ENCODE measurements around the gene COL13A1.
A peak's percentile ranks its signal among the peaks of the same experiment; 100 is the strongest.

COL13A1 gene

DNA sequence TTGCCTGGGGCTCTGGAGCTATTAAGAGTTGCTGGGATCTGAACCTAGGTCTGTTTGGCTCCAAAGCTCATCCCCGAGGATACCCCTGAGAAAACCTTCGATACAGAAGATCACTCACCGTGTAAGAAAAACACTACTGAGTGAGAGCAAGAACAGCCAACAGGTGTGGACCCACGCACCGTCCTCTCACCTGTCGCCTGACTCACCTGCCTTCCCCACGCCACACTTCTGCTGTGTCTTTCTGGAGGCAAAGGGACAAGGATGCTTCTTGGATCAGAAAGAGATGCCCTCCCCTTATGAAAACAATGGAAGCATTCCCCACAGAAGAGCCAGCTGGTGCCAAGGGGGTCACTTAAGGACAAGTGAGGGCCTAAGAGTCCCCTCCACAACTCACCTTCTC is 46.7 kb downstream of the COL13A1 start:
- no peak for DNase-seq

- DNase-seq: no peak
Measured at GRCh38 chr10:69849825-69850224, 48.1 kb downstream of the COL13A1 start.

DNA sequence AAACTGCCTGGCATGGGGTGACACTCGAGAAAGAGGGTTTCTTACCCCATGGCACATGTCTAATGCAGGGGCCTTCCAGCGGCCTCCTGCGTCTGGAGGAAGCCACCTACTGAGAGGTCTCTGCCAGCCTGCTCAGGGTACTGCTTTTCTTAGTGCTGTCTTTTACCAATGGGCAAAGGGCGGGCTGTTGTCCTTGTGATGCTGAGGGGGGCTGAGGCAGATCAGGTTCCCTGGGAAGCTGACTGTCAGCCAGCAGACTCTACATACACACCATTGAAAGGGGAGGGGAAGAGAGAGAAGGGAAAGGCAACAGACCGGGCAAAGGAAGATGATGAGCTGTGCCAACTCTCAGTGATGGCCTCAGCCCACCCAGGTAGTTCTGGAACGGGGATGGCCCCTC is 48.7 kb downstream of the COL13A1 start:
- DNase-seq: no peak

- DNase-seq: no peak
Measured at GRCh38 chr10:69851306-69851705, 49.6 kb downstream of the COL13A1 start.

GRCh38 chr10:69853064-69853463 is 51.4 kb downstream of the COL13A1 start:
- DNase-seq: no peak

GRCh38 chr10:69854511-69855345 is 53.0 kb downstream of the COL13A1 start:
- DNase-seq: no peak

DNA sequence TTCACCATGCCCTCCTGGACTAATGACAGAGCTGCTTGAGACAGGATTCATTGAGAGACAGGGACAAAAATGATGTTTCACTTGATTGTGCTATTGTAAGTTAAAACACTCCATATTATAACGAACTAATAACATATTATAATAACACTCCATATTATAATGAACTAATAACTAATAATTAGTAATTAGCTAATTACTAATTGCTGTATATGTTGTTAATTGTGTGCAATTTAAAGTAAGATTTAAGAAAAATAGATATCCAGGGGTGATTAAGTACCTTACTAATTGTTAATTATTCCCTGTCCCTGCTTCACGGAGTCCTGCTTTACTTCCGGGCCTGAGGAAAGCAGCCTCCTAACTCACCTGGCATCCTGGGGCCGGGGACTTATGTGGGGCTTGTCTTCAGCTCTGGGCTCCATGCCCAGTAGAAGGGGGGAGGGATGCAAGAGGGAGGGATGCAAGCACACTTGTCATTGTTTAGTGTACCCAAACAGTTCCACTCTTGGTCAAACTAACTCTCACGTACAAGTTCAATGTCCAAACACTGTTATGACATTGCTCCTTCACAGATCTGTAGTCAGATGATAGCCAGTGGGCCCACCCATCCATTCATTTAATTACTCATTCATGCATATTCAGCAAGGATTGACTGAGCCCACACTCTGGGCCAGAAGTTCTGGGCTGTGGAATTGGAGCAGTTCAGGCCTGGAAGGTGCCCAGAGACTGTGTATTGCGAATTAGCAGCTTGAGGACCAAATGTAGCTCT is 53.8 kb downstream of the COL13A1 start:
- no peak for DNase-seq

GRCh38 chr10:69856601-69857166 is 55.0 kb downstream of the COL13A1 start:
- no peak for DNase-seq

GRCh38 chr10:69858201-69858600 is 56.5 kb downstream of the COL13A1 start:
- no peak for DNase-seq

GRCh38 chr10:69860271-69860670 is 58.6 kb downstream of the COL13A1 start:
- DNase-seq: no peak

GRCh38 chr10:69861251-69862240 is 59.8 kb downstream of the COL13A1 start:
- peak; percentile 26 for DNase-seq

GRCh38 chr10:69862882-69863530 is 61.3 kb downstream of the COL13A1 start:
- no peak for DNase-seq

DNA sequence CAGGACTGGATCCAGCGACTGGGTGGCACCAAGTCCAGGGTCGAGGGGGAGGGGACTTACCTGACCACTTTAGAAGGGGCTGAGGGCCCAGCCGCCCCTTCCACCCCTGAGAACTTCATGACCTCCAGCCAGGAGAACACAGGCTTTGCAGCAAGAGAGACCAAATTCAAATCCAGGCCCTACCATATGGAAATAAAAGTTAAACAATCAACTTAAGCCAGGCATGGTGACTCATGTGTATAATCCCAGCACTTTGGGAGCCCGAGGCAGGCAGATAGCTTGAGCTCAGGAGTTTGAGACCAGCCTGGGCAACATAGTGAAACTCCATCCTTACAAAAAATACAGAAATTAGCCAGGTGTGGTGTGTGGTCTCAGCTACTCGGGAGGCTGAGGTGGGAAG is 61.9 kb downstream of the COL13A1 start:
- DNase-seq: no peak

DNA sequence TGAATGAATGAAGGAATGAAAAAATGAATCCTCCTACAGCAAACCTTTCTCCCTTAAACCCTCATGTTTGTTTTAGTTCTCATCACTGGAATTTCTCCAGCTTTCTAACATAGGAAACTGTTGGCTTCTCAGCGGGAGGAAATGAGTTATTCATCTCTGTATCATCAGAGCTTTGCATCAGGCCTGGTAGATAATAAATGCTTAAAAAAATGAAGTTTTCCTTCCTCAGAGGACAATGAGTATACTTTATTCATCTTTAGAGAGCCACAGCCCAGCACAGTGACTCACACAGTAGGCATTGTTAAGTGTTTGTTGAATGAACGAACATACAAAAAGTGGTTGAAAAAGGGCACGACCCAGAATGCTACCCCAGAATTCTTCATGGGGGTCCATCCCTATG is 62.6 kb downstream of the COL13A1 start:
- no peak for DNase-seq

GRCh38 chr10:69865450-69865849 is 63.7 kb downstream of the COL13A1 start:
- DNase-seq: no peak

GRCh38 chr10:69866246-69866687 is 64.6 kb downstream of the COL13A1 start:
- DNase-seq: no peak

DNA sequence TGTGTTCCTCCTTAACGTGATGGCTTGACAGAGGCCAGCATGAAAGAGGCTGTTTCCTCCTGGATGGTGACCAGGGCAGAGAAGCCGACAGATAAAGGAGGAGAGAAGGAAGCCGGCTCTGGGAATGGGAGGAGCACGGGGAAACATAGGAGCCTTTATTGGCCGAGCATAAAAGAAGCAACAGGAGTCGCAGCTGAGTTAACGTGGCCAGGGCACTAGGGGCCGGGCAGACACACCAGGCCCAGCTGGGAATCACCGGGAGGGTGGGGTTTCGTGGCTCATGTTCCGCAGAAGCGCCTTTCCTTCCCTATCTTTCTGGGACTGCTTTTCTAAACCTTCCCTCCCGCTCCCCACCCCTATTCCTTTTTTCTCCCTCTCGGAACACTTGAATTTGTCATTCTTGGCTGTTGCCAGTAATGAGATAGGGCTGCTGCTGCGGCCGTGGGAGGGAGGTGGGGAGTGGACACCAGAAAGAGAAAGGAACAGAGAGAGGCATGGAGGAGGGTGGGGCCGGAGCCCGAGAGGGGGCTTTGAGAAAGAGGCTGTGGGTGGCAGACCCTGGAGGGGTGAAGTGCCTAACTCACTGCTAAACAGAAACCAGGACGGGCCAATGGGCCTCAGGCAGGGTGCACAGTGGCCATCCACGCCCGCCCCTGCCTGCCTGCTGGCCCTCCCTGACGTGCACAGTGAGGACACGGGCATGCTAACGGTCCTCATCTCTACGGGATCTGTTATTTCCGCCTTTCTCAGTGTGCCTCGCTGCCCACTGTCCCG is 65.2 kb downstream of the COL13A1 start:
- DNase-seq: peak; percentile 25

GRCh38 chr10:69867699-69868558 is 66.2 kb downstream of the COL13A1 start:
- no peak for DNase-seq

DNA sequence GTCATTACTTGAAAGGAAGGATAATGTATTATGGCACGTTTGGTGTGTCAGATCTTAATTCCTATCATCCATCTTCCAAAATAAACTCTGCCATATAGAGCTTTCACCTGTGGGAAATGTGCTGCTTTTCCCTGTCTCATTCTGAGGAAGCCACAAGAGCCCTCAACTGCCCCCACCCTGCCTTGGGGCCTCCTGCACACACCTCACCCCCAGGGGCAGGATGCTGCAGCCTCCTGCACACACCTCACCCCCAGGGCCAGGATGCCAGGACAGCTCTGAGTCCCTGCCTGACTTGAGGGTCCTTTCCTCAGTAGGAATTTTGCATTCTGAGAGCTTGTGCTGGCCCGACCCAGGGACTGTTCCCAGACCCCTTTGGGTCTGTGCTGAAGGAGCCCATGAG is 67.1 kb downstream of the COL13A1 start:
- no peak for DNase-seq

DNA sequence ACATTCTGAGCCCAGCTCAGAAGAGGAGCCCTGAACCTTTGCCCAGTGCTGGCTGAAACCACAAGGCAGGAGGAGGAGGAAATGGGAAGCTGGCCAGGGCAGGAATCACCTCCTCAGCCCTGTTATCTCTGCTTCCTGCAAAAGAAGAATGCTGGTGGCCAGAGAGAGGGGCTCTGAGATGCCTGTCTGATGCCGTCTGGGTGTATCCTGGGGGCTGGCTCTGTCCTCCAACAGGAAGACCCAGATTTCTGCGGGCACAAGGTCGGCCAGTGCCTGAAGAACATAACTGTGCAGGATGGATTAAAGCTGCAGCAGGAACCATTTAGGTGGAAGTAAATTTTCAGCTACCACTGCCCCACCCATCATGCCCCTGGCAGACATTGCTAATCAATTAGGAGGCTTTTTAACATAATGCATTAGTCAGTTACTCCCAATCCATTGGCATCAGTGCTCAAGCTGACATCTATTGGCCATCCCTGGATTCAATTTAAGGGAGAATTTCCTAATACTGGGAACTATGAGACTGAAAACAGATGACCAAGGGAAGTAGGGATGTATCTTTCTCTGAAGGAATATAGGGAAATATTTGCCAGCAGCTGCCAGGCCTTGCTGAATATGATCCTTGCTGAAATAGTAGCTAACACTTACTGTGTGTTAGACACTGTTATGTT is 67.7 kb downstream of the COL13A1 start:
- no peak for DNase-seq

Data from NCI-H69 (cell line).